ENCODE data around the gene PTPRE.

The PTPRE gene

DNA sequence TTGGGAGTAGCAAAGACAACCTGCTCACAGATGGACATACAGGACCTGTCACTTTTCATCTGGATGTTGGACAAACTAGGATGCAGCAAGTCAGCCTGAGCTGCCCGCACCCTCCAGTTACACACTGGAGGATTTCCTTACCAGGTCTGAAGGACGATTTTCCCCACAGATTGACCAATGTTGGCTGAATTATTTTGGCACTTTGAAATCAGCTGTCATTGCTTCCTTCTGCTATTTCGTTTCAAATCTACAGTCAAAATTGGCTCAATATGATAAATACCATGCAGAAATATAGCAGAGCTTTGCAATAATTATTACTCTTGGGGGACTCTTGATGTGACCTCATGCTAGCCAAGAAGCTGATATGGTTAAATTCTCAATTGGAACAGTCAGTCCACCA lies 16.7 kb upstream of the PTPRE start:
- Histone ChIP-seq H3K4me3 (ENCODE audit: low read length in 2 of 2) (peak overlapping the region; percentile 86 to 87), H3K4me1 (ENCODE audit: control insufficient read depth in 2 of 2, insufficient read depth in 2 of 2, low read length in 2 of 2) (peaks cover 33 to 56% of the 10 kb centered on the region in 2 donors), H3K27ac (ENCODE audit: low read depth in 2 of 2, low read length in 2 of 2) (peak overlapping the region; percentile 88 to 93), H3K36me3 (ENCODE audit: control insufficient read depth in 2 of 2, insufficient read depth in 2 of 2, low read length in 2 of 2) (no peaks in the 10 kb centered on the region), H3K9ac (ENCODE audit: low read depth in 1 of 2, low read length in 2 of 2) (peak overlapping the region; percentile 82 to 87), H3K27me3 (ENCODE audit: control insufficient read depth in 2 of 2, insufficient read depth in 2 of 2, low read length in 2 of 2) (peaks cover 0 to 2% of the 10 kb centered on the region in 2 donors), H3K9me3 (ENCODE audit: control insufficient read depth in 2 of 2, low read length in 2 of 2) (no peaks in the 10 kb centered on the region)

DNA sequence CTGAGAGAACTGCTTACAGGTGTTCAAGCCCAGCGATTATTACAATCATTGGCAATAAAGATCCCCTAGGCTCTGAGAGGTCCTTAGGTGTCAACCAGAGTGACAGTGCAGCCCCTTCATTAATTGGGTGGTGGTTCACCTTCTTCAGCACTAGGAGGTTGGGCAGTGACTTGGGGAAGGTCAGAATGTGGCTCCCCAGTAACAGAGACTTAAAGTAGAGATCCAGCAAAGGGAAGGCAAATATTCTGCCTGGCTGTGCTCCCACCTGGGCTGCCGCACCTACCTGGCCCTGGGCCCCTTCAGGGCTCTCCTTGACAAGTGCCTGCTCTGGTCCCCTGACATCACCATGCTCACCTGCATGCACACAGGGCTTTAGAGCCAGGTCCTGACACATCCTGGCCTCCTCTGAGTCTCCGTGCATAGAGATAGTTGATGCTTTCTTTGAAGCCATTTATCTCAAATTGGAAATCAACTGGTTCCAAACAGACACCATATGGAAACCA lies 16.0 kb upstream of the PTPRE start:
- Histone ChIP-seq H3K9ac (ENCODE audit: low read depth in 1 of 2, low read length in 2 of 2) (peak overlapping the region; percentile 82 to 87), H3K36me3 (ENCODE audit: control insufficient read depth in 2 of 2, insufficient read depth in 2 of 2, low read length in 2 of 2) (no peaks in the 10 kb centered on the region), H3K27ac (ENCODE audit: low read depth in 2 of 2, low read length in 2 of 2) (peak overlapping the region; percentile 88 to 93), H3K27me3 (ENCODE audit: control insufficient read depth in 2 of 2, insufficient read depth in 2 of 2, low read length in 2 of 2) (peaks cover 0 to 2% of the 10 kb centered on the region in 2 donors), H3K4me1 (ENCODE audit: control insufficient read depth in 2 of 2, insufficient read depth in 2 of 2, low read length in 2 of 2) (peaks cover 33 to 53% of the 10 kb centered on the region in 2 donors), H3K9me3 (ENCODE audit: control insufficient read depth in 2 of 2, low read length in 2 of 2) (no peaks in the 10 kb centered on the region), H3K4me3 (ENCODE audit: low read length in 2 of 2) (peak overlapping the region; percentile 86 to 87)

DNA sequence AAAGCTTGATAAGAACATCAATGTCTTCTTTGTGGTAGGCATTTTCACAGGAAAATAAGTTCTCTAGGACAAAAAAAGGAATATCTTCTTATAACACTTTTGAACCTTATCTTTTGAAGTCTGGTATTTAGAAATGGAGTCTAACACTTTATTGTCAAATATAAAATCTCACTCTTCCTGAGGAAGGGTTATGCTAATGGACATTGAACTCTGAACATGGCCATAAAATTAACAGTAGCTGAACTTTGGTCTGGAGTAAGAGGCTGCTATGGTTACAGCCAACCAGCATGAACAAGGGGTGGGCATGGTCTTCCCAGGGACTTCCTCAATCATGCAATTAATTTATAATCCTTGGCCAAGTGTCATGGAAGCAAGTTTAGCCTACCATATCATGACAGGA lies 14.2 kb upstream of the PTPRE start, which contains the start of gene CLRN3:
CLRN3 (minus strand) TSS at position 199 of the 400 bp plus-strand sequence; CDS start at position 42, 157 bp downstream.
- Histone ChIP-seq H3K9ac (ENCODE audit: low read depth in 1 of 2, low read length in 2 of 2) (peak within 1 kb of the TSS; percentile 82 to 87), H3K9me3 (ENCODE audit: control insufficient read depth in 2 of 2, low read length in 2 of 2) (no peaks in the 10 kb centered on the region), H3K4me1 (ENCODE audit: control insufficient read depth in 2 of 2, insufficient read depth in 2 of 2, low read length in 2 of 2) (peaks cover 16 to 34% of the 10 kb centered on the region in 2 donors), H3K27ac (ENCODE audit: low read depth in 2 of 2, low read length in 2 of 2) (peak within 1 kb of the TSS; percentile 88 to 93), H3K4me3 (ENCODE audit: low read length in 2 of 2) (peak within 1 kb of the TSS; percentile 86 to 87), H3K27me3 (ENCODE audit: control insufficient read depth in 2 of 2, insufficient read depth in 2 of 2, low read length in 2 of 2) (no peaks in the 10 kb centered on the region), H3K36me3 (ENCODE audit: control insufficient read depth in 2 of 2, insufficient read depth in 2 of 2, low read length in 2 of 2) (no peaks in the 10 kb centered on the region)

DNA sequence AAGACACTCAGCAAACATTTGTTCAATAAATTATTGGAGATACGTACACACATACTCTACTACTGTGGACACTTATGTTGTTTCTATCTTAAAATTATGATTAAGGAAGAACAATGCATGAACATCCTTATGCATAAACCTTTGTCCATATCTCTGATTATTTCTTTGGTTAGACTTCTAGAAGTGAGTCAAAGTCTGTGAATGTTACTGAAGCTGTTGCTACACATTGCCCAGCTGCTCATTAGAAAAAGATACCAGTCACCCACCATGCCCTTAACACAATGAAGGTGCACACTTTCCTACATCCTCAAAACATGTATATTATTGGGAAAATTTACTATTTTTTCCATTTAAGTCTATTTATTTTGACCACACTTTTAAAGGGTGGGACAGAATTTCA lies 12.8 kb upstream of the PTPRE start:
- Histone ChIP-seq H3K4me1 (ENCODE audit: control insufficient read depth in 2 of 2, insufficient read depth in 2 of 2, low read length in 2 of 2) (peaks cover 7 to 23% of the 10 kb centered on the region in 2 donors), H3K9ac (ENCODE audit: low read depth in 1 of 2, low read length in 2 of 2) (no peak overlapping the region), H3K27ac (ENCODE audit: low read depth in 2 of 2, low read length in 2 of 2) (no peak overlapping the region), H3K4me3 (ENCODE audit: low read length in 2 of 2) (no peak overlapping the region), H3K27me3 (ENCODE audit: control insufficient read depth in 2 of 2, insufficient read depth in 2 of 2, low read length in 2 of 2) (no peaks in the 10 kb centered on the region), H3K36me3 (ENCODE audit: control insufficient read depth in 2 of 2, insufficient read depth in 2 of 2, low read length in 2 of 2) (no peaks in the 10 kb centered on the region), H3K9me3 (ENCODE audit: control insufficient read depth in 2 of 2, low read length in 2 of 2) (no peaks in the 10 kb centered on the region)

DNA sequence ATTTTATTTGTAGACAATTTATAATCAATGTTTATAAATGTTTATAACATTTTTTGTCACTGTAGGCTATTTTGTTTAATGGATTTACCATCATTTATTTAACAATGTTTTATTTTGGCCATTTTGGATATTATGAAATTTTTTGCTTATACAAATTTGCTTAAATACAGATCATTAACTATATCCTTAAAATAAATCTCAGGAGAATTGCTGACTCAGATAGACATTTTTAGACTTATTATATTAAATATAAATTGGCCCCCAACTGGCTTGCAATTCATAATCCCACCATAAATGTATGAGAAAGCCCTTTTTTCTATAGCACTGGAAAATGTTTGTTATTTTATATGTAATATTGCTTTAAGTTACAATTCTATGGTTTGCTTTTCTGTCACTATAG lies 10.3 kb upstream of the PTPRE start:
- Histone ChIP-seq H3K36me3 (ENCODE audit: control insufficient read depth in 2 of 2, insufficient read depth in 2 of 2, low read length in 2 of 2) (no peaks in the 10 kb centered on the region), H3K9me3 (ENCODE audit: control insufficient read depth in 2 of 2, low read length in 2 of 2) (no peaks in the 10 kb centered on the region), H3K4me1 (ENCODE audit: control insufficient read depth in 2 of 2, insufficient read depth in 2 of 2, low read length in 2 of 2) (peaks cover 0 to 23% of the 10 kb centered on the region in 2 donors), H3K4me3 (ENCODE audit: low read length in 2 of 2) (no peak overlapping the region), H3K27ac (ENCODE audit: low read depth in 2 of 2, low read length in 2 of 2) (no peak overlapping the region), H3K9ac (ENCODE audit: low read depth in 1 of 2, low read length in 2 of 2) (no peak overlapping the region), H3K27me3 (ENCODE audit: control insufficient read depth in 2 of 2, insufficient read depth in 2 of 2, low read length in 2 of 2) (no peaks in the 10 kb centered on the region)

DNA sequence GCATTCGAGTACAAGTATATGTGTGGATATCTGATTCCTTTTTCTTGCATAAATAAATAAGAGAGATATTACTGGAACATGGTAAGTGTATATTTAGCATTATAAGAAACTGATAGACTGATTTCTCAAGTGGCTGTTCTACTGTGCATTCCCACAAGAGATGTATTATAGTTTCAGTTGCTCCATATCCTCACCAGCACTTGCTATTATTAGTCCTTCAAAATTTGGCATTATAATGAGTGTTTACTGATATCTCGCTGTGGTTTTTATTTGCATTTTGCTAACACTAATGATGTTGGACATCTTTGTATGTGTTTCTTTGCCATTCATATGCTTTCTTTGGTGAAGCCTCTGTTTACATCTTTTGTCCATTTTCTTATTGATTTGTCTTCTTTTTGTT lies 9.7 kb upstream of the PTPRE start:
- Histone ChIP-seq H3K9ac (ENCODE audit: low read depth in 1 of 2, low read length in 2 of 2) (no peak overlapping the region), H3K9me3 (ENCODE audit: control insufficient read depth in 2 of 2, low read length in 2 of 2) (no peaks in the 10 kb centered on the region), H3K27me3 (ENCODE audit: control insufficient read depth in 2 of 2, insufficient read depth in 2 of 2, low read length in 2 of 2) (no peaks in the 10 kb centered on the region), H3K36me3 (ENCODE audit: control insufficient read depth in 2 of 2, insufficient read depth in 2 of 2, low read length in 2 of 2) (no peaks in the 10 kb centered on the region), H3K4me3 (ENCODE audit: low read length in 2 of 2) (no peak overlapping the region), H3K4me1 (ENCODE audit: control insufficient read depth in 2 of 2, insufficient read depth in 2 of 2, low read length in 2 of 2) (peaks cover 0 to 23% of the 10 kb centered on the region in 2 donors), H3K27ac (ENCODE audit: low read depth in 2 of 2, low read length in 2 of 2) (no peak overlapping the region)

DNA sequence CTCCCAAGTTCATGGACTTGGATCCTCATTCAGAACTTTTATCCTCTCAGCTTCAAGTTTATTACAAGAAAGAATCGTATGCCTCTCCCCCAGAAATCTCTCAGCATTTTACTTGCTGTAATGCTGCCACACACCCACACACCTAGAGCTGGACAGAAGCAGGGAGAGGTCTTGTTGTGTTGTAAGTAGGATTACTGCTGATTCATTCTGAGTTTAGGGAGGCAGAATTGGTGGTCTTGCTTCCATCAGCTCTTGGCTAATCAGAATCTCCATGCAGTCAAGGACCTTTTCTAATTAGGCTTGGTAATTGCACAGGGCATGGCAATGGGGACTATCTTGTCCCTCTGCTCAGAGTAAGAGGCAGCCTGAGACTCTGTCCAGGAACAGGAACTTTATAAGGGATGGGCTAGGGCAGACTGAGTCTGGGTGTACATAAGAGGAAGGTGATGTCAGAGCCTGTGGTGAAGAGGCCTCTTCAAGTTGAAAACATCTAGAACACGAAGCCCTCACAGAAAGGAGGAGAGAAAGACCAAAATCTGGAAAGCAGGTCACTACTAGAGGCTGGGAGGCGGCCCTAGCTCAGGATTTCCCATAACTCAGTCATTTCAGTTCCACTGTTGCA lies 7.0 kb upstream of the PTPRE start:
- Histone ChIP-seq H3K36me3 (ENCODE audit: control insufficient read depth in 2 of 2, insufficient read depth in 2 of 2, low read length in 2 of 2) (no peaks in the 10 kb centered on the region), H3K9ac (ENCODE audit: low read depth in 1 of 2, low read length in 2 of 2) (peak overlapping the region in 1 of 2 donors; percentile 9), H3K4me1 (ENCODE audit: control insufficient read depth in 2 of 2, insufficient read depth in 2 of 2, low read length in 2 of 2) (peaks cover 0 to 19% of the 10 kb centered on the region in 2 donors), H3K4me3 (ENCODE audit: low read length in 2 of 2) (no peak overlapping the region), H3K27ac (ENCODE audit: low read depth in 2 of 2, low read length in 2 of 2) (peak overlapping the region; percentile 1 to 79), H3K9me3 (ENCODE audit: control insufficient read depth in 2 of 2, low read length in 2 of 2) (no peaks in the 10 kb centered on the region), H3K27me3 (ENCODE audit: control insufficient read depth in 2 of 2, insufficient read depth in 2 of 2, low read length in 2 of 2) (no peaks in the 10 kb centered on the region)

DNA sequence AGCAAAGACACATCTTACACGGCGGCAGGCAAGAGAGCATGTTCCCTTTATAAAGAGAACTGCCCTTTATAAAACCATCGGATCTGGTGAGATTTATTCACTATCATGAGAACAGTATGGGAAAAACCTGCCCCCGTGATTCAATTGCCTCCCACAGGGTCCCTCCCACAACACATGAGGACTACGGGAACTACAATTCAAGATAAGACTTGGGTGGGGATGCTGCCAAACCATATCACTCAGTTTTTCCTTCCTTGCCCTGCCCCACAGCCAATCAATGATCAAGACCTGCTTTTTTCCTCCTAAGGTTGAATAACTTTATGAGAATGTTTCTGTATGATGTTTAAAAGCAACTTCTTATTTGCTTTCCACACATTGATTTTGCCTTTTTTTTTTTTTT lies 3.1 kb upstream of the PTPRE start:
- Histone ChIP-seq H3K4me3 (ENCODE audit: low read length in 2 of 2) (no peak overlapping the region), H3K27me3 (ENCODE audit: control insufficient read depth in 2 of 2, insufficient read depth in 2 of 2, low read length in 2 of 2) (peaks cover 0 to 3% of the 10 kb centered on the region in 2 donors), H3K36me3 (ENCODE audit: control insufficient read depth in 2 of 2, insufficient read depth in 2 of 2, low read length in 2 of 2) (no peaks in the 10 kb centered on the region), H3K4me1 (ENCODE audit: control insufficient read depth in 2 of 2, insufficient read depth in 2 of 2, low read length in 2 of 2) (peaks cover 14 to 47% of the 10 kb centered on the region in 2 donors), H3K27ac (ENCODE audit: low read depth in 2 of 2, low read length in 2 of 2) (peak overlapping the region in 1 of 2 donors; percentile 84), H3K9ac (ENCODE audit: low read depth in 1 of 2, low read length in 2 of 2) (no peak overlapping the region), H3K9me3 (ENCODE audit: control insufficient read depth in 2 of 2, low read length in 2 of 2) (no peaks in the 10 kb centered on the region)

DNA sequence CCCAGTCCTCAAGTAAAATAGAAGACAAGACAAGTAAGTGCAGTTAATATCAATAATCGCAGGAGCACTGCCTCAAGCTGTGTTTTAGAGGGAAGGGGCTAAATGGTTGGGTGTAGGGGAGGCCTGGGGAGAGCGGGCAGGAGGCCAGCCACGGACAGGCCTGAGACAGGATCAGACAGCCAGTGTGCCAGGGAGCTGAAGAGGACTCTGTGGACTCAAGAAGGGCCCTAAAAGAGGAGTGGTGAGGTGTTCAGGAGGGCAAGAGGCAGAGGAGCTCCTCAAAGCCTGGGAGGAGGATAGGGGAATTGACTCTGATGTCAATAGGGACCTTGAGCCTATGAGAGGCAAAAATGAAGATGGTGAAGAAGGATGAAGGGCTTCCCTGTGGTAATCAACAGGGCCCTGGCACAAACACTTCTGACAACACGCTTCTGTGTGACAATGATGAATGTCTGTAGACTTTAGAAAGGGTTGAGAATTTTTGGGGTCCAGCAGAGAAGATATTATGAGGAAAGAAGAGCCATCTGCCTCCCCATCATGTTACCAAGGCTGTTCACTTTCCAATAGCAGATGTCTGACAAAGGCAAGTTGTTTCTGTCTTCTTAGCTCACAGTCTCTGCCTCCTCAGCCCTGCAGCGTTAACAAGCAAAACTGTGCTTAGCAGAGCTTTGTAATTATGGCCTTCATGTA lies 2.4 kb upstream of the PTPRE start:
- H3K27me3 ChIP-seq (ENCODE audit: control insufficient read depth in 2 of 2, insufficient read depth in 2 of 2, low read length in 2 of 2) = peaks cover 0 to 3% of the 10 kb centered on the region in 2 donors
- no peaks in the 10 kb centered on the region for H3K36me3 ChIP-seq (ENCODE audit: control insufficient read depth in 2 of 2, insufficient read depth in 2 of 2, low read length in 2 of 2)
- H3K9me3 ChIP-seq (ENCODE audit: control insufficient read depth in 2 of 2, low read length in 2 of 2) = no peaks in the 10 kb centered on the region
- peaks cover 14 to 47% of the 10 kb centered on the region in 2 donors for H3K4me1 ChIP-seq (ENCODE audit: control insufficient read depth in 2 of 2, insufficient read depth in 2 of 2, low read length in 2 of 2)
- H3K4me3 ChIP-seq (ENCODE audit: low read length in 2 of 2) = no peak overlapping the region
- H3K9ac ChIP-seq (ENCODE audit: low read depth in 1 of 2, low read length in 2 of 2) = no peak overlapping the region
- H3K27ac ChIP-seq (ENCODE audit: low read depth in 2 of 2, low read length in 2 of 2) = peak overlapping the region; percentile 35 to 84
